Measurements from ENCODE around the gene ZDHHC16.
"Not testable (repeated sequence)": the region's sequence is repeated elsewhere in the genome, so short reads cannot be mapped to it uniquely, and the experiment has no call there.

ZDHHC16 gene

DNA sequence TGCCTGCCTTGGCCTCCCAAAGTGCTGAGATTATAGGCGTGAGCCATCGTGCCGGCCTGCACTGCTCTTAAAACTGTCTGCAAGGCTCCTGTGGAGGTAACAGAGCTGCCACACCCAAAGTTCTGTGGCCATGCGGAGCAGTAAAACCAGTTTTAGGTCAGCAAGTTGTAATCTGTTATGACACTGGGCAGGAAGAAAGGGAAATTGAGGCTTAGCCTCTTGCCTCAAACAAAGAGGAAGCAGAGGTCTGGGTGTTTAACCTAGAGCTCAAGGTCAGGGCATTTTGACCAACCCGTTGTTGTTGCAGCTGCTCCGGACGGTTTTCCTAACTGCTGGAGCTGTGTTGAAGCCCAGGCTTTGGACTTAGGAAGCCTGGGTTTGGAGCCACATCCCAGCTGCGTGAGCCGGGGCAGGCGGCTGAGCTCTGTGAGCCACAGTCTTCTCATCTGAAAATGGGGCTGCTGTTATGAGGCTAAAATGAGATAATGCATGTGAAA, 37.4 kb upstream of the ZDHHC16 start:
- Histone ChIP-seq H3K36me3 (ENCODE audit: control insufficient read depth, insufficient read depth, low read length) (no peaks in the 10 kb centered on the region), H3K4me1 (ENCODE audit: control insufficient read depth, insufficient read depth, low read length) (no peaks in the 10 kb centered on the region), H3K27ac (ENCODE audit: low read length) (no peak overlapping the region), H3K4me3 (ENCODE audit: low read length) (no peak overlapping the region), H3K27me3 (ENCODE audit: control insufficient read depth, insufficient read depth, low read length) (no peaks in the 10 kb centered on the region), H3K9me3 (ENCODE audit: control insufficient read depth, insufficient read depth, low read length) (no peaks in the 10 kb centered on the region)
- WGBS (ENCODE audit: insufficient coverage, insufficient read length), result no CpG with 5 or more reads among the region's 10 CpGs
- DNase-seq (ENCODE audit: low read depth, low spot score), result no peak

DNA sequence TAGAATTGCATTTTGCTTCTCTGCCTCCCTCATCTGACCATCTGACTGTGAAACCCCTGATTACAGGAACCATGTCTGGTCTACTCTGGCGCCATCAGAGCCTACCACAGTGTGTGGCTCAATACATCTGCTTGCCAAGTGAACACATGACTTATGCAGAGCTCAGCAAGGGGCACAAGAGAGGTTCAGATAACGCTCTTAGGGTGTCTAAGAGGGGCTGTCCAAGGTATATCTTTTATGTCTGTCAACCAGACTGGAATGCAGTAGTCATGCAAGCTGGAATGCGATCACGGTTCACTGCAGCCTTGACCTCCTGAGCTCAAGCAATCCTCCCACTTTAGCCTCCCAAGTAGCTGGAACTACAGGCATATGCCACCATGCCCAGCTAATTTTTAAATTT, 34.6 kb upstream of the ZDHHC16 start:
- no CpG with 5 or more reads among the region's 4 CpGs for WGBS (ENCODE audit: insufficient coverage, insufficient read length)
- Histone ChIP-seq H3K27me3 (ENCODE audit: control insufficient read depth, insufficient read depth, low read length) (no peaks in the 10 kb centered on the region), H3K4me3 (ENCODE audit: low read length) (no peak overlapping the region), H3K36me3 (ENCODE audit: control insufficient read depth, insufficient read depth, low read length) (no peaks in the 10 kb centered on the region), H3K27ac (ENCODE audit: low read length) (no peak overlapping the region), H3K4me1 (ENCODE audit: control insufficient read depth, insufficient read depth, low read length) (no peaks in the 10 kb centered on the region), H3K9me3 (ENCODE audit: control insufficient read depth, insufficient read depth, low read length) (no peaks in the 10 kb centered on the region)
- DNase-seq (ENCODE audit: low read depth, low spot score), result no peak

DNA sequence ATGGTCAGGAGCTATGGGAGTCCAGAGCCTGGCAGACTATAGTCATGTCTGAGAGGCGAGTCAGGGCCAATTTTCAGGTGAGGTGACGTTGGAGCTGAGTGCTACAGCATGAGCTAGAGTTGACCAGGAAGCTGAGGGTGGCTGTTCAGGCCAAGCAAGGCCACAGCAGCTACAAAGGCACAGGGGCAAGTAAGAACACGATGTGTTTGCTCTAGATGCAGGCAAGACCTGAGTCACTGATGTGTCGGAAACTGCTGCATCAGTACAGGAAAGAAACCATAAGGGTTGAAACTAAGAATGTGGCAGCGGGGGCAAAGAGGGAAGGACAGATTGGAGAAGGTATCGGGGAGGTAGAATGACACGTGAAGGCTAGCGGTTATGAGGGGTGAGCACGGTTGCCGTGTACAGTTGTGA, 33.1 kb upstream of the ZDHHC16 start:
- no peak for DNase-seq (ENCODE audit: low read depth, low spot score)

DNA sequence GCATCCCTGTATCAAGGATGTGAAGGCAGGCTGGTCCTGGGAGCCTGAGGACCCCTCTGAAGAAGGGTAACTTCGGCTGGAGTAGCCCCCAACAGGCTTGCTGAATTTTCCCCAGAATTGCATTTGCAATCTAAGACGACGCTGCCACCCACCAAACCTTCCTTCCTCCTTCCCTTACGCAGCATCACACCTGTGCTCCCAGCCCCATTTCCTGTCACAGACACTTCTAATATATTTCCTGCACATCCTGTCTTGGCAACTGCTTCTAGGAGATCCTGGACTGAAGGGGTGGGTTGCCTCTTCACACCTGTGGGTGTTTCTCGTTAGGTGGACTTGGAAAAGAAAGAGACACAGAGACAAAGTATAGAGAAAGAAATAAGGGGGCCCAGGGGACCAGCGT, 29.4 kb upstream of the ZDHHC16 start:
- no peaks in the 10 kb centered on the region for H3K27me3 ChIP-seq (ENCODE audit: control insufficient read depth, insufficient read depth, low read length)
- no peak overlapping the region for H3K4me3 ChIP-seq (ENCODE audit: low read length)
- H3K27ac ChIP-seq (ENCODE audit: low read length), result no peak overlapping the region
- DNase-seq (ENCODE audit: low read depth, low spot score), result no peak
- peaks cover 3% of the 10 kb centered on the region; the same call in 1 of the 2 replicates for H3K4me1 ChIP-seq (ENCODE audit: control insufficient read depth, insufficient read depth, low read length)
- no peaks in the 10 kb centered on the region for H3K36me3 ChIP-seq (ENCODE audit: control insufficient read depth, insufficient read depth, low read length)
- WGBS (ENCODE audit: insufficient coverage, insufficient read length), result no CpG with 5 or more reads among the region's 6 CpGs
- H3K9me3 ChIP-seq (ENCODE audit: control insufficient read depth, insufficient read depth, low read length), result no peaks in the 10 kb centered on the region

More for the DNA sequence above, 33.1 kb upstream of the ZDHHC16 start:
- Histone ChIP-seq H3K4me1 (ENCODE audit: control insufficient read depth, insufficient read depth, low read length) (no peaks in the 10 kb centered on the region), H3K4me3 (ENCODE audit: low read length) (no peak overlapping the region), H3K36me3 (ENCODE audit: control insufficient read depth, insufficient read depth, low read length) (no peaks in the 10 kb centered on the region), H3K9me3 (ENCODE audit: control insufficient read depth, insufficient read depth, low read length) (no peaks in the 10 kb centered on the region), H3K27me3 (ENCODE audit: control insufficient read depth, insufficient read depth, low read length) (no peaks in the 10 kb centered on the region), H3K27ac (ENCODE audit: low read length) (no peak overlapping the region)
- no CpG with 5 or more reads among the region's 10 CpGs for WGBS (ENCODE audit: insufficient coverage, insufficient read length)

DNA sequence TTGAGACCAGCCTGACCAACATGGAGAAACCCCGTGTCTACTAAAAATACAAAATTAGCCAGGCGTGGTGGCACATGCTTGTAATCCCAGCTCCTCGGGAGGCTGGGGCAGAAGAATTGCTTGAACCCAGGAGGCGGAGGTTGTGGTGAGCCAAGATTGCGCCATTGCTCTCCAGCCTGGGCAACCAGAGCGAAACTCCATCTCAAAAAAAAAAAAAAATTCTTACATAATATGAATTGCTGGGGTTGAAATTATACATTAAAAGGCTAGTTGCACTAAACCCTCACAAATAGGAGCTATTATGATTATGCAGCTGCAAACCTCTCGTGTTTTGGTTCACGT, 22.2 kb upstream of the ZDHHC16 start:
- H3K27me3 ChIP-seq (ENCODE audit: control insufficient read depth, insufficient read depth, low read length); H3K9me3 ChIP-seq (ENCODE audit: control insufficient read depth, insufficient read depth, low read length); DNase-seq (ENCODE audit: low read depth, low spot score); H3K4me3 ChIP-seq (ENCODE audit: low read length); H3K36me3 ChIP-seq (ENCODE audit: control insufficient read depth, insufficient read depth, low read length); H3K4me1 ChIP-seq (ENCODE audit: control insufficient read depth, insufficient read depth, low read length); H3K27ac ChIP-seq (ENCODE audit: low read length): not testable (repeated sequence)
- no CpG with 5 or more reads among the region's 8 CpGs for WGBS (ENCODE audit: insufficient coverage, insufficient read length)

DNA sequence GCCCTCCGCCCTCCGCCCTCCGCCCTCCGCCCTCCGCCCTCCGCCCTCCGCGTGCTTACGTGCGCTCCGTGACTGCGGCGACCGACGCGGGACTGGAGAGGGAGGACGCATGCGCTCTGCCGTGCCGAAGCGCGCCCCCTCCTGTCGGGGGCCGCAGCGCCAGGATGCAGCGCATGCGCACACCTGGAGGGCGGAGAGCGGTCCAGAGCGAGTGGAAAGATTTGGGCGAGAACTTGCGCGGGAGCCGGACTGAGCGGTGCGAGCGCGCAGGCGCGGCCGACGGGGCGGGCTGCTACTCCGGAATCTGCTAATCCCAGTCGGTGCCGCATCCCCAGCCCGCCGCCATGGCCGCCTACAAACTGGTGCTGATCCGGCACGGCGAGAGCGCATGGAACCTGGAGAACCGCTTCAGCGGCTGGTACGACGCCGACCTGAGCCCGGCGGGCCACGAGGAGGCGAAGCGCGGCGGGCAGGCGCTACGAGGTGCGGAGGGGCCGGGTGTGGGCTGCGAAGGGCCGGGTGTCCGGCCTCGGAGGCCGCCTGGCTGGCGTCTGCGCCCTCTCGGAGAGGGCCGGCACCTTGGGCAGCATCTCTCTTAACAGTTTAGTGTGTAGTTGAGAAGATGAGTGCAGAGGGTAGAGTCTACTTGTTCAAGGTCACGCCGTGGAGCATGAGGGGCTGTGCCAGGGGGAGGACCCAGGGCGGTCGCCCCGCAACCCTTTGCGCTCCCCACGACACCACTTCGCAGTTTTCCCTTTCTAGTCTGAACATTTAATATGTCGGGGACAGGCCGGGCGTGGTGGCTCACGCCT, 19.8 kb upstream of the ZDHHC16 start, which contains the start of gene PGAM1:
Gene PGAM1 (plus strand): TSS at position 228 of the 812 bp plus-strand sequence. CDS start 117 bp downstream, at position 345.
- no peaks in the 10 kb centered on the region for H3K9me3 ChIP-seq (ENCODE audit: control insufficient read depth, insufficient read depth, low read length)
- peaks cover 2% of the 10 kb centered on the region; the same call in 1 of the 2 replicates for H3K36me3 ChIP-seq (ENCODE audit: control insufficient read depth, insufficient read depth, low read length)
- H3K4me1 ChIP-seq (ENCODE audit: control insufficient read depth, insufficient read depth, low read length), result peaks cover 2% of the 10 kb centered on the region; the same call in 1 of the 2 replicates
- peak; percentile 97 for DNase-seq (ENCODE audit: low read depth, low spot score)
- H3K27me3 ChIP-seq (ENCODE audit: control insufficient read depth, insufficient read depth, low read length), result no peaks in the 10 kb centered on the region
- no peak within 1 kb of the TSS for H3K27ac ChIP-seq (ENCODE audit: low read length)
- H3K4me3 ChIP-seq (ENCODE audit: low read length), result peak within 1 kb of the TSS; percentile 76
- WGBS (ENCODE audit: insufficient coverage, insufficient read length), result no CpG with 5 or more reads among the region's 90 CpGs

DNA sequence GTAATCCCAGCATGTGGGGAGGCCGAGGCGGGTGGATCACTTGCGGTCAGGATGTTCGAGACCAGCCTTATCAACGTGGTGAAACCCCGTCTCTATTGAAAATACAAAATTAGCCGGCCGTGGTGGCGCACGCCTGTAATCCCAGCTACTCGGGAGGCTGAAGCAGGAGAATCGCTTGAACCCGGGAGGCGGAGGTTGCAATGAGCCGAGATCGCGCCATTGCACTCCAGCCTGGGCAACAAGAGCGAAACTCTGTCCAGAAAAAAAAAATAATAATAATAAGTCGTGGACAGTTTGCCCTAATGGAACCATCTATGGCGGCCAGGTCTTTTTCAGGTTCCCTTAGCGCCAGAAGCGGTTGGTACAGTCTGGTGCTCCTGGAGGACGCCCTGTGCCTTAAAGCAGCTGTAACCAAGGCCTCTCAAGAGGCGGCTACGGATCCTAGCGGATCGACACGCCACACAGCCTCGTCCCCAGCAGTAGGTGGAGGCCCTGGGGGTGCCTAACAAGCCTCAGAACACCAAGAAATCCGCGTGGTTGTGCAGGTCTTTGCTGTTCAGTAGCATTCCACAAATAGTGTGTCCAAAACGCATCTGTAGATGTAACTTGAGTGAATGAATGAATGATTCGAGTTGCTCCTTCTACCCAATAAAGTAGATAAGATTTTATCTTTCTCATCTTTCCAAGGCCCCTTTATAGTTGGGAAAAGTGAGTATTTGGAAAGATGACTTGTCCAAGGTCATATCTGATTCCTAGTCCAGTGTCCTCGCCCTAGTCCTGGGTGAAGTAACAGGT, 19.0 kb upstream of the ZDHHC16 start:
- Histone ChIP-seq H3K36me3 (ENCODE audit: control insufficient read depth, insufficient read depth, low read length) (peaks cover 9% of the 10 kb centered on the region; the same call in 1 of the 2 replicates), H3K9me3 (ENCODE audit: control insufficient read depth, insufficient read depth, low read length) (no peaks in the 10 kb centered on the region), H3K4me3 (ENCODE audit: low read length) (peak overlapping the region; percentile 76), H3K27me3 (ENCODE audit: control insufficient read depth, insufficient read depth, low read length) (no peaks in the 10 kb centered on the region), H3K27ac (ENCODE audit: low read length) (peak overlapping the region; percentile 4), H3K4me1 (ENCODE audit: control insufficient read depth, insufficient read depth, low read length) (peaks cover 2% of the 10 kb centered on the region; the same call in 1 of the 2 replicates)
- no CpG with 5 or more reads among the region's 34 CpGs for whole genome bisulfite sequencing (ENCODE audit: insufficient coverage, insufficient read length)
- no peak for DNase-seq (ENCODE audit: low read depth, low spot score)

DNA sequence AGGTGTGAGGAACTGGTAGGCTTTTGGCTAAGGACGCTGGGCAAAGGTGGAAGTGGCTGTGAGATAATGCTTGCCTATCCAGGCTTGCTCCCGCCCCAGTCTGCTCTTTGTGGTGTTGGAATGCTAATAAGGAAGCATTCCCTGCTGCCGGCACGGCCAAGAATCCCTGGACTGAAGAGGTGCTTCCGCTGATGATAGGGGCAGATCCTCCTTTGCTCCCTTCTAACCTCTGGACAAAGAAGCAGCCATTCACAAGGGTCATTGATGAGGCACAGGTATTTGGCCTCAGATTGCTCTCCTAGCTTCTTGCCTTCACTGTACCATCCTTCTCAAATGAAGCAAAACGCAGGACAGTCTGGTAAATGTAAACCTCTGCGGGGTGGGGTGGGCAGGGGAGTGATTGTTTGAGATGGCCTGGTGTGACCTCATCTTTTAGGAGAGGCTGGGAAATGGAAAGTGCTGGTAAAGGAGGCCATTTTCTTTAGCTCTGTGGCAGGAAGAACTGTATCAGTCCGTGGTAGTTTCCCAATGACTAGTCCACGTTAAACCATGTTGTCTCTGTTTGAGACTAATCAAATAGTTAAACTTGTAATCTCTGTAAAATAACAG, 18.3 kb upstream of the ZDHHC16 start:
- Histone ChIP-seq H3K27ac (ENCODE audit: low read length) (peak overlapping the region; percentile 4), H3K36me3 (ENCODE audit: control insufficient read depth, insufficient read depth, low read length) (peaks cover 11% of the 10 kb centered on the region; the same call in 1 of the 2 replicates), H3K27me3 (ENCODE audit: control insufficient read depth, insufficient read depth, low read length) (no peaks in the 10 kb centered on the region), H3K4me1 (ENCODE audit: control insufficient read depth, insufficient read depth, low read length) (peaks cover 2% of the 10 kb centered on the region; the same call in 1 of the 2 replicates), H3K9me3 (ENCODE audit: control insufficient read depth, insufficient read depth, low read length) (no peaks in the 10 kb centered on the region), H3K4me3 (ENCODE audit: low read length) (peak overlapping the region; percentile 76; the same call in 1 of the 2 replicates)
- DNase-seq (ENCODE audit: low read depth, low spot score), result no peak
- no CpG with 5 or more reads among the region's 9 CpGs for WGBS (ENCODE audit: insufficient coverage, insufficient read length)

DNA sequence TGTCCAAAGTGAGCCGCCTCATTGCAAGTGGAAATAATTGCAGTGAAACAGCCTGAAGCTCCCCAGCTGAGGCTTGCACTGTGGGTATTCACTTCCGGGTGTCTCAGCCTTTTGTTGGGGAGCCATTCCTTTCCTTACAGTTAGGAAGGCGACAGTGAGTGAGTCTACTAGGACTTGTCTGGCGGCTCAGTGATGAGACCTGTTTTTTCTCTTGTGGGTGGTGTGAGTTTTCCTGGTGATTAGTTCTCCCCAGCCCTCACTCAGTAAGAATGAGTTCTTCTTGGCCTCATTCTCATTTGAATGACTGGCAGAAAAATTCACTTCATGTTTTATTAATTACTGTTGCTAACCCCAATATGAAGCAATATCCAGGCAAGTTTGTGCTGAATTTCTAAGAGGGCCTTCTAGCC, 17.4 kb upstream of the ZDHHC16 start:
- Histone ChIP-seq H3K4me1 (ENCODE audit: control insufficient read depth, insufficient read depth, low read length) (peaks cover 2% of the 10 kb centered on the region; the same call in 1 of the 2 replicates), H3K27me3 (ENCODE audit: control insufficient read depth, insufficient read depth, low read length) (no peaks in the 10 kb centered on the region), H3K9me3 (ENCODE audit: control insufficient read depth, insufficient read depth, low read length) (no peaks in the 10 kb centered on the region), H3K4me3 (ENCODE audit: low read length) (no peak overlapping the region; the same call in 1 of the 2 replicates), H3K27ac (ENCODE audit: low read length) (no peak overlapping the region), H3K36me3 (ENCODE audit: control insufficient read depth, insufficient read depth, low read length) (peaks cover 14% of the 10 kb centered on the region; the same call in 1 of the 2 replicates)
- no CpG with 5 or more reads among the region's 4 CpGs for WGBS (ENCODE audit: insufficient coverage, insufficient read length)
- no peak for DNase-seq (ENCODE audit: low read depth, low spot score)

DNA sequence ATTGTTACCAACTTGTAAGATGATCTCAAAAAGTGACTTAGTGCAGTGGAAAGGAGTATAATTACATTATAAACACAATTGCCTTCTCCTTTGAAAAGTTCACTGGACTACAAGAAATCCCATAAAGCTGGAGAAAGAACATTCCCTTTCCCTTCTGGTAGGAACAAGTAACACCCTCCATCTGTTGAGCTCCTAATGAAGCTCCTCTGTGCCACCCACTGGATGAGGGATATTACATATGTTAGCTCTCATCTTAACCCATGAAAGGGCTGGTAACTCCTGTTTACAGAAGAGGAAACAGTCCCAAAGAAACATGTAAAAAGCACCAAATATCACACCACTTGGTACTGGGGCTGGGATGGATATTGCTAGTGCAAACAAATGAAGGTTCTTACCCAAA, 11.9 kb upstream of the ZDHHC16 start:
- Histone ChIP-seq H3K4me3 (ENCODE audit: low read length) (no peak overlapping the region), H3K27me3 (ENCODE audit: control insufficient read depth, insufficient read depth, low read length) (no peaks in the 10 kb centered on the region), H3K4me1 (ENCODE audit: control insufficient read depth, insufficient read depth, low read length) (no peaks in the 10 kb centered on the region), H3K27ac (ENCODE audit: low read length) (no peak overlapping the region), H3K9me3 (ENCODE audit: control insufficient read depth, insufficient read depth, low read length) (no peaks in the 10 kb centered on the region), H3K36me3 (ENCODE audit: control insufficient read depth, insufficient read depth, low read length) (peaks cover 27% of the 10 kb centered on the region; the same call in 1 of the 2 replicates)
- no peak for DNase-seq (ENCODE audit: low read depth, low spot score)

Data from iPS DF 6.9 (cell line).